Liver (tissue), 3 donors: ENCODE data around the gene BAZ2B.

ENCODE experiments used
- ATF3 ChIP-seq: IDR thresholded peaks from 2 replicates; pipeline ENCODE4 v1.6.1; 2016; ENCODE audit warnings: antibody characterized with exemption
- CTCF ChIP-seq: fragments of 150-350 bp; IDR thresholded peaks from 2 replicates; pipeline ENCODE4 v1.5.1; 2017; ENCODE audit warnings: improper control_type of control experiment, low read depth, low read length; ENCODE audit not compliant: missing input control
- SP1 ChIP-seq: IDR thresholded peaks from 2 replicates; pipeline ENCODE4 v1.6.1; 2018; ENCODE audit warnings: antibody characterized with exemption, mild to moderate bottlenecking
- donor health status: healthy.
- donor health status: healthy.

- no peak for TF ChIP-seq SP1
- no peak for TF ChIP-seq ATF3
- TF ChIP-seq CTCF, result no peak
Measured at GRCh38 chr2:159661286-159661685, 44.9 kb upstream of the BAZ2B start.
